ENCODE data around the gene CFAP53. TPM values are rescaled to one million over a fixed set of nuclear protein-coding genes. Genes with fewer than 3 reads are reported as not detected.

The CFAP53 gene
- total and polyA plus RNA-seq, 2 donors (not counting 3 experiments of a cell fraction or from before 2014, with no cell fraction given), result 0.12 to 0.18 TPM

- Histone ChIP-seq H2AFZ (ENCODE audit: low read depth, low read length) (no peak overlapping the region), H3K4me3 (replicated peaks in 1 of 3; ENCODE audit: insufficient read depth in 1 of 3, low read depth in 1 of 3, low read length in 3 of 3) (no peak overlapping the region), H3K9ac (replicated peaks; ENCODE audit: extremely low read depth, insufficient read depth, low read length) (no peak overlapping the region), H3K27me3 (ENCODE audit: control insufficient read depth in 2 of 2, insufficient read depth in 2 of 2, low read length in 2 of 2) (no peaks in the 10 kb centered on the region), H3K79me2 (ENCODE audit: control insufficient read depth, insufficient read depth, low read length) (peaks cover 2% of the 10 kb centered on the region), H3K4me1 (ENCODE audit: control insufficient read depth, extremely low read depth, insufficient read depth, low read length) (peaks cover 2% of the 10 kb centered on the region), H3K9me1 (replicated peaks; ENCODE audit: control insufficient read depth, extremely low read depth, insufficient read depth, low read length) (no peaks in the 10 kb centered on the region), H4K20me1 (replicated peaks; ENCODE audit: control insufficient read depth, extremely low read depth, insufficient read depth, low read length) (no peaks in the 10 kb centered on the region), H3K36me3 (ENCODE audit: control insufficient read depth in 2 of 2, extremely low read depth in 1 of 2, insufficient read depth in 2 of 2, low read length in 2 of 2) (peaks cover 27 to 63% of the 10 kb centered on the region in 2 experiments), H3K9me3 (replicated peaks; ENCODE audit: control insufficient read depth, insufficient read depth, low read length) (no peaks in the 10 kb centered on the region), H3K27ac (ENCODE audit: insufficient read depth, low read depth, low read length) (no peak overlapping the region), H3K4me2 (ENCODE audit: insufficient read depth, low read length) (no peak overlapping the region)
- intact Hi-C loops (cut with micrococcal nuclease) (no loop called here), dilution Hi-C loops (cut with MboI; ENCODE audit: extremely low pct_ligation_motif_present, low sequenced_read_pairs) (no loop called here)
- no peak for FAIRE-seq
- ChIA-PET CTCF (no interaction called here), POLR2A (no interaction called here)
- no peak for DNase-seq (ENCODE audit: low read depth, low spot score)
- TF ChIP-seq MYC (IDR thresholded peaks at IDR 0.05; ENCODE audit: low read depth, low read length) (no peak), FOS (IDR thresholded peaks at IDR 0.05; ENCODE audit: borderline replicate concordance, insufficient read depth, low read length) (no peak), JUN (IDR thresholded peaks at IDR 0.05; ENCODE audit: borderline replicate concordance, insufficient read depth, insufficient read length, low read depth) (no peak), EZH2 (IDR thresholded peaks at IDR 0.05; ENCODE audit: borderline replicate concordance, low read depth, low read length, severe bottlenecking) (no peak), GATA2 (IDR thresholded peaks at IDR 0.05; ENCODE audit: insufficient read depth, insufficient read length, low read depth, low read length) (no peak), CTCF (IDR thresholded peaks at IDR 0.05; ENCODE audit: extremely low read depth in 1 of 2, insufficient read depth in 1 of 2, low read depth in 1 of 2, low read length in 2 of 2) (no peak), MAX (IDR thresholded peaks at IDR 0.05; ENCODE audit: insufficient read depth, insufficient read length) (no peak), POLR2A (IDR thresholded peaks at IDR 0.05; ENCODE audit: low read depth, low read length) (no peak), POLR2AphosphoS5 (IDR thresholded peaks at IDR 0.05; ENCODE audit: insufficient read depth, low read depth, low read length) (no peak)
- BruUV-seq (replicated peaks), result no TSS peak
Observed at GRCh38 chr18:50273203-50274043, 7.1 kb upstream of the CFAP53 start.
